HepG2 (cell line): ENCODE measurements around the gene TSHZ2. TPM values are rescaled to one million over a fixed set of nuclear protein-coding genes. Genes with fewer than 3 reads are reported as not detected.

Experiments used
- ATAC-seq: fragments of 200-7000 bp; cut with Tn5 transposase; 3 replicates; pipeline ENCODE4 v1.9.1; 2020; ENCODE audit warnings: mild to moderate bottlenecking, moderate library complexity
- BruUV-seq: library from RNA; stranded (reverse); fragments of 400-500 nt; replicated peaks from 2 replicates; lab custom pipeline; 2021; lab: Mats Ljungman, UMichigan
- CTCF ChIA-PET: fragments of 300-600 bp; formaldehyde crosslinking; extraction: SDS; loops from one replicate; lab custom pipeline; 2021; ENCODE audit warnings: low total read pairs, inconsistent platforms, low intra/inter-chr PET ratio; lab: Yijun Ruan, JAX
- POLR2A ChIA-PET: fragments of 350-600 bp; sonication (Branson Sonifier 250); formaldehyde crosslinking; loops from one replicate; lab custom pipeline; 2020; ENCODE audit warnings: antibody characterized with exemption, inconsistent platforms; lab: Yijun Ruan, JAX
- DNase-seq: peaks from one replicate; pipeline ENCODE4 v3.0.0-alpha.2; 2015; ENCODE audit warnings: low spot score
- FAIRE-seq: peaks from 3 replicates; lab custom pipeline; 2011; peaks lifted over from hg19 to GRCh38; lab: Jason Lieb, UNC
- H2AFZ ChIP-seq: one replicate; pipeline ENCODE4 v1.6.1; 2011; ENCODE audit warnings: low read length, inconsistent platforms
- H3K27ac ChIP-seq: fragments of 300-600 bp; 3 replicates; pipeline ENCODE4 v1.8.0; 2011; ENCODE audit warnings: mixed run types, mild to moderate bottlenecking, mixed read lengths, low read length, inconsistent platforms; ENCODE audit not compliant: insufficient read depth; ENCODE audit errors: extremely low read length
- H3K27me3 ChIP-seq, 2 experiments: fragments of 200-600 bp in 1 of 2; 2 replicates in 1 of 2; 3 replicates in 1 of 2; pipeline versions ENCODE4 v1.6.0 to v1.8.0; 2011; ENCODE audit warnings: low read length in 2 of 2, mild to moderate bottlenecking in 2 of 2, moderate library complexity in 2 of 2, inconsistent platforms in 1 of 2; ENCODE audit not compliant: insufficient read depth in 2 of 2, control insufficient read depth in 1 of 2
- H3K36me3 ChIP-seq, 2 experiments: fragments of 200-600 bp in 1 of 2; replicated peaks in 1 of 2; 2 replicates in 1 of 2; 3 replicates in 1 of 2; pipeline versions ENCODE4 v1.5.1 to v1.8.0; 2011; ENCODE audit warnings: low read length in 2 of 2, inconsistent platforms in 1 of 2; ENCODE audit not compliant: insufficient read depth in 2 of 2, control insufficient read depth in 1 of 2
- H3K4me1 ChIP-seq: 2 replicates; pipeline ENCODE4 v1.5.1; 2012; ENCODE audit warnings: low read length, inconsistent platforms; ENCODE audit not compliant: insufficient read depth
- H3K4me2 ChIP-seq: 2 replicates; pipeline ENCODE4 v1.6.0; 2011; ENCODE audit warnings: low read depth, low read length, inconsistent platforms
- H3K4me3 ChIP-seq, 3 experiments: fragments of 200-600 bp in 1 of 3; sonication (generic), shearing (Covaris generic) in 1 of 3; replicated peaks in 1 of 3; 2 replicates each; pipeline ENCODE4 v1.5.1; 2011 to 2016; ENCODE audit warnings: low read length in 3 of 3, inconsistent platforms in 2 of 3, low read depth in 2 of 3, mild to moderate bottlenecking in 2 of 3, control low read depth in 1 of 3, mixed read lengths in 1 of 3; ENCODE audit not compliant: insufficient read depth in 1 of 3
- H3K79me2 ChIP-seq: one replicate; pipeline ENCODE4 v1.6.1; 2011; ENCODE audit warnings: low read length, inconsistent platforms; ENCODE audit not compliant: insufficient read depth
- H3K9ac ChIP-seq: 2 replicates; pipeline ENCODE4 v1.6.0; 2011; ENCODE audit warnings: mild to moderate bottlenecking, low read depth, low read length, inconsistent platforms; ENCODE audit not compliant: insufficient read depth
- H3K9me3 ChIP-seq: 2 replicates; pipeline ENCODE4 v1.5.1; 2012; ENCODE audit warnings: mild to moderate bottlenecking, low read length
- H4K20me1 ChIP-seq: 2 replicates; pipeline ENCODE4 v1.6.0; 2011; ENCODE audit warnings: inconsistent platforms, mild to moderate bottlenecking, low read length, moderate library complexity; ENCODE audit not compliant: insufficient read depth
- ARHGAP35 ChIP-seq: sonication (generic); formaldehyde crosslinking; IDR thresholded peaks from 2 replicates; pipeline ENCODE4 v1.9.0; 2022; ENCODE audit warnings: mild to moderate bottlenecking, inconsistent platforms, moderate library complexity, missing genetic modification reagents, borderline replicate concordance
- GZF1 ChIP-seq: sonication (generic); formaldehyde crosslinking; IDR thresholded peaks from 2 replicates; pipeline ENCODE4 v1.5.1; 2020; ENCODE audit warnings: mild to moderate bottlenecking, missing genetic modification reagents
- HES4 ChIP-seq: sonication (generic); formaldehyde crosslinking; IDR thresholded peaks from 2 replicates; pipeline ENCODE4 v1.9.0; 2021; ENCODE audit warnings: mild to moderate bottlenecking, missing genetic modification reagents, borderline replicate concordance
- PHF5A ChIP-seq: IDR thresholded peaks from one replicate; pipeline ENCODE4 v1.6.1; 2018; ENCODE audit warnings: low read depth, missing genetic modification reagents; ENCODE audit not compliant: unreplicated experiment
- PPARG ChIP-seq: conservative IDR thresholded peaks from 2 replicates; pipeline ENCODE4 v1.6.1; 2016; ENCODE audit warnings: missing biosample characterization, missing genetic modification reagents
- RXRA ChIP-seq: sonication (generic); formaldehyde crosslinking; IDR thresholded peaks from 2 replicates; pipeline ENCODE4 v1.5.1; 2020; ENCODE audit warnings: missing genetic modification reagents
- SRF ChIP-seq: IDR thresholded peaks from 2 replicates; pipeline ENCODE4 v1.6.1; 2011; ENCODE audit warnings: mild to moderate bottlenecking, low read depth, low read length, moderate library complexity
- ZNF12 ChIP-seq: sonication (generic); formaldehyde crosslinking; IDR thresholded peaks from 2 replicates; pipeline ENCODE4 v1.5.0; 2020; ENCODE audit warnings: missing genetic modification reagents
- WGBS: methylation state at CpG from one replicate; pipeline ENCODE4 v1.1.6; 2017; ENCODE audit warnings: low lambda C conversion rate; 5-methylcytosine and 5-hydroxymethylcytosine counted together
- in situ Hi-C: cut with HindIII; loops from 2 replicates; pipeline ENCODE4 v1.10.0; 2017; ENCODE audit warnings: low pct_unique_long_range_greater_than_20kb; ENCODE audit not compliant: extremely low pct_ligation_motif_present
- intact Hi-C: fragments of 100-400 bp; cut with micrococcal nuclease; formaldehyde crosslinking; loops from one replicate; pipeline ENCODE4 v1.10.0; 2022; ENCODE audit not compliant: unreplicated experiment
- polyA plus RNA-seq, 8 experiments: library from polyadenylated mRNA; depleted of rRNA in 3 of 8; stranded (reverse) in 7 of 8; unstranded in 1 of 8; fragments of >200 nt; fragmentation: Illumina TruSeq in 4 of 8; extraction: Trizol in 4 of 8; gene quantifications; 2 replicates each; pipeline versions ENCODE4 v1.2.1 to v1.2.3, GENCODE V29; 2011 to 2016; ENCODE audit warnings: low read depth in 4 of 8, missing spikeins in 1 of 8, mixed read lengths in 1 of 8; ENCODE audit not compliant: insufficient read depth in 1 of 8
- total RNA-seq, 5 experiments: library from RNA; depleted of rRNA; stranded (reverse); fragments of >200 nt; fragmentation: Illumina TruSeq; extraction: Trizol; gene quantifications; 2 replicates each; pipeline ENCODE4 v1.2.3, GENCODE V29; 2016; ENCODE audit warnings: low read depth in 1 of 5
- TF ChIP-seq, protein P1 (sequence below): sonication (generic); formaldehyde crosslinking; IDR thresholded peaks from 2 replicates; pipeline ENCODE4 v1.5.1; 2020; ENCODE audit warnings: missing genetic modification reagents, mild to moderate bottlenecking, borderline replicate concordance
- TF ChIP-seq, protein P2 (sequence below): fragments of 450-650 bp; IDR thresholded peaks from 2 replicates; pipeline ENCODE4 v1.6.1; 2016
- TF ChIP-seq, protein P3 (sequence below): sonication (generic); formaldehyde crosslinking; conservative IDR thresholded peaks from 2 replicates; pipeline ENCODE4 v1.4.0; 2020; ENCODE audit warnings: missing genetic modification reagents
- TF ChIP-seq, protein P4 (sequence below): IDR thresholded peaks from 2 replicates; pipeline ENCODE4 v1.6.1; 2016; ENCODE audit warnings: missing compliant biosample characterization, missing genetic modification reagents, borderline replicate concordance

The TSHZ2 gene
- total and polyA plus RNA-seq, 2 of the 13 experiments (the other 11 are each of a cell fraction or from before 2014, with no cell fraction given), result 0.01 TPM; not detected in 1

DNA sequence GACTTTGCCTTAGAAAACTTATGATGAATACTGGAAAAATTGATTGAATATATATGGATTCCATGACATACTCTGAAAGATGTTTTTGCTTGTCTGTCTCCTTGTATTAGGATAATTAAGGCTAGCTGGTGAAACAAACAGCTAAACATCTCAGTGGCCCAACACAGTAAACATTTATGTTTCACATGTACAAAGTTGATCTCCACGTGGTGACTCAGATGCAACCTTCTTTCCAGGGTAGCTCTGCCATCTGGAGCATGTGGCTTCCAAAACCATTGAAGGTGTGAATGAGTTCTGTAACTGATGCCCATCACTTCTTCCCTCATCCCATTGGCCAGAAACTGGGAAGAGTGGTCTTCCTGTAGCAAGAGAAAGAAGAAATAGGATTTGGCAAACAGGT, 196.3 kb downstream of the TSHZ2 start:
- Histone ChIP-seq H3K27ac (no peak overlapping the region), H3K4me2 (no peak overlapping the region), H3K36me3 (no peaks in the 10 kb centered on the region), H3K79me2 (no peaks in the 10 kb centered on the region), H3K9me3 (no peaks in the 10 kb centered on the region), H3K4me1 (no peaks in the 10 kb centered on the region), H4K20me1 (no peaks in the 10 kb centered on the region), H2AFZ (no peak overlapping the region)
- no peak for DNase-seq
- BruUV-seq, result no TSS peak
- in situ Hi-C loops, result no loop called here
- intact Hi-C loops, result no loop called here
- FAIRE-seq, result no peak
- ChIA-PET POLR2A (no interaction called here), CTCF (no interaction called here)
- 0% methylated on average over 1 of the region's 1 CpG for WGBS
- no peak for ATAC-seq
- TF ChIP-seq, protein P1, sequence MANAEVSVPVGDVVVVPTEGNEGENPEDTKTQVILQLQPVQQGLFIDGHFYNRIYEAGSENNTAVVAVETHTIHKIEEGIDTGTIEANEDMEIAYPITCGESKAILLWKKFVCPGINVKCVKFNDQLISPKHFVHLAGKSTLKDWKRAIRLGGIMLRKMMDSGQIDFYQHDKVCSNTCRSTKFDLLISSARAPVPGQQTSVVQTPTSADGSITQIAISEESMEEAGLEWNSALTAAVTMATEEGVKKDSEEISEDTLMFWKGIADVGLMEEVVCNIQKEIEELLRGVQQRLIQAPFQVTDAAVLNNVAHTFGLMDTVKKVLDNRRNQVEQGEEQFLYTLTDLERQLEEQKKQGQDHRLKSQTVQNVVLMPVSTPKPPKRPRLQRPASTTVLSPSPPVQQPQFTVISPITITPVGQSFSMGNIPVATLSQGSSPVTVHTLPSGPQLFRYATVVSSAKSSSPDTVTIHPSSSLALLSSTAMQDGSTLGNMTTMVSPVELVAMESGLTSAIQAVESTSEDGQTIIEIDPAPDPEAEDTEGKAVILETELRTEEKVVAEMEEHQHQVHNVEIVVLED, result no peak
- TF ChIP-seq, protein P2, sequence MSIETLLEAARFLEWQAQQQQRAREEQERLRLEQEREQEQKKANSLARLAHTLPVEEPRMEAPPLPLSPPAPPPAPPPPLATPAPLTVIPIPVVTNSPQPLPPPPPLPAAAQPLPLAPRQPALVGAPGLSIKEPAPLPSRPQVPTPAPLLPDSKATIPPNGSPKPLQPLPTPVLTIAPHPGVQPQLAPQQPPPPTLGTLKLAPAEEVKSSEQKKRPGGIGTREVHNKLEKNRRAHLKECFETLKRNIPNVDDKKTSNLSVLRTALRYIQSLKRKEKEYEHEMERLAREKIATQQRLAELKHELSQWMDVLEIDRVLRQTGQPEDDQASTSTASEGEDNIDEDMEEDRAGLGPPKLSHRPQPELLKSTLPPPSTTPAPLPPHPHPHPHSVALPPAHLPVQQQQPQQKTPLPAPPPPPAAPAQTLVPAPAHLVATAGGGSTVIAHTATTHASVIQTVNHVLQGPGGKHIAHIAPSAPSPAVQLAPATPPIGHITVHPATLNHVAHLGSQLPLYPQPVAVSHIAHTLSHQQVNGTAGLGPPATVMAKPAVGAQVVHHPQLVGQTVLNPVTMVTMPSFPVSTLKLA, result peak; percentile 98
- TF ChIP-seq, all 625 proteins: peak for 1
- no peak overlapping the region for H3K9ac ChIP-seq
- H3K27me3 ChIP-seq, result no peaks in the 10 kb centered on the region
- no peak overlapping the region for H3K4me3 ChIP-seq

DNA sequence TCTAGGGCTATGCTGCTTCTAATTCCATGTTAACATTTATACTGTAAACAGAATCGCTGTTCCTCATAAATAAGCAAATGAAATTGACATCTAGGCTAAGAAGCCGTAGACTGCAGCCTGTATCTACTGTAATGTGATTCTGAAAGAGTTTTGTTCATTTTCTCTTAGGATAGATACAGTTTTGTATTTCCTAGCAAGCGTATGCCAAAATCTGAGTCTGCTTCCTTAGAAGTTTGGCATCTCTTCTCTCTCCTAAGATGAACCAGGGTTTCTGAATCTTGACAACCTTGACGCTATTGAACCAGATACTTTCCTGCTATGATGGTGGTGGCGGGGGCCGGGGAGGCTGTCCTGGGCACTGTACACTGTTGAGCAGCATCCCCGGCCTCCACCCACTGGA, 198.0 kb downstream of the TSHZ2 start:
- ATAC-seq (no peak), DNase-seq (no peak), FAIRE-seq (no peak)
- Histone ChIP-seq H3K36me3 (no peaks in the 10 kb centered on the region), H3K79me2 (no peaks in the 10 kb centered on the region), H3K9me3 (no peaks in the 10 kb centered on the region), H4K20me1 (no peaks in the 10 kb centered on the region), H2AFZ (no peak overlapping the region), H3K4me2 (no peak overlapping the region), H3K4me3 (no peak overlapping the region), H3K9ac (no peak overlapping the region), H3K27ac (no peak overlapping the region), H3K27me3 (no peaks in the 10 kb centered on the region), H3K4me1 (no peaks in the 10 kb centered on the region)
- 19% methylated on average over 7 of the region's 7 CpGs for WGBS
- intact Hi-C loops (no loop called here), in situ Hi-C loops (no loop called here)
- BruUV-seq, result no TSS peak
- POLR2A ChIA-PET, result no interaction called here
- CTCF ChIA-PET, result no interaction called here
- TF ChIP-seq ARHGAP35 (no peak), HES4 (CRISPR knock-in tag) (no peak), PPARG (CRISPR knock-in tag) (no peak), RXRA (CRISPR knock-in tag) (no peak), SRF (no peak), ZNF12 (CRISPR knock-in tag) (no peak), PHF5A (CRISPR knock-in tag) (no peak), GZF1 (no peak)
- TF ChIP-seq, protein P3, sequence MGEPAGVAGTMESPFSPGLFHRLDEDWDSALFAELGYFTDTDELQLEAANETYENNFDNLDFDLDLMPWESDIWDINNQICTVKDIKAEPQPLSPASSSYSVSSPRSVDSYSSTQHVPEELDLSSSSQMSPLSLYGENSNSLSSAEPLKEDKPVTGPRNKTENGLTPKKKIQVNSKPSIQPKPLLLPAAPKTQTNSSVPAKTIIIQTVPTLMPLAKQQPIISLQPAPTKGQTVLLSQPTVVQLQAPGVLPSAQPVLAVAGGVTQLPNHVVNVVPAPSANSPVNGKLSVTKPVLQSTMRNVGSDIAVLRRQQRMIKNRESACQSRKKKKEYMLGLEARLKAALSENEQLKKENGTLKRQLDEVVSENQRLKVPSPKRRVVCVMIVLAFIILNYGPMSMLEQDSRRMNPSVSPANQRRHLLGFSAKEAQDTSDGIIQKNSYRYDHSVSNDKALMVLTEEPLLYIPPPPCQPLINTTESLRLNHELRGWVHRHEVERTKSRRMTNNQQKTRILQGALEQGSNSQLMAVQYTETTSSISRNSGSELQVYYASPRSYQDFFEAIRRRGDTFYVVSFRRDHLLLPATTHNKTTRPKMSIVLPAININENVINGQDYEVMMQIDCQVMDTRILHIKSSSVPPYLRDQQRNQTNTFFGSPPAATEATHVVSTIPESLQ (CRISPR knock-in tag), result no peak
- TF ChIP-seq, protein P4, sequence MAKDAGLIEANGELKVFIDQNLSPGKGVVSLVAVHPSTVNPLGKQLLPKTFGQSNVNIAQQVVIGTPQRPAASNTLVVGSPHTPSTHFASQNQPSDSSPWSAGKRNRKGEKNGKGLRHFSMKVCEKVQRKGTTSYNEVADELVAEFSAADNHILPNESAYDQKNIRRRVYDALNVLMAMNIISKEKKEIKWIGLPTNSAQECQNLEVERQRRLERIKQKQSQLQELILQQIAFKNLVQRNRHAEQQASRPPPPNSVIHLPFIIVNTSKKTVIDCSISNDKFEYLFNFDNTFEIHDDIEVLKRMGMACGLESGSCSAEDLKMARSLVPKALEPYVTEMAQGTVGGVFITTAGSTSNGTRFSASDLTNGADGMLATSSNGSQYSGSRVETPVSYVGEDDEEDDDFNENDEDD (CRISPR knock-in tag), result no peak
